GM20000 (cell line): ENCODE results near the gene CDK19.
"Not testable (repeated sequence)": the region's sequence is repeated elsewhere in the genome, so short reads cannot be mapped to it uniquely, and the experiment has no call there.

ENCODE experiments used
- DNase-seq: peaks from one replicate; pipeline ENCODE4 v3.0.0; 2012; ENCODE audit warnings: low spot score
- CTCF ChIP-seq: IDR thresholded peaks from 2 replicates; pipeline ENCODE4 v1.5.1; 2012; ENCODE audit warnings: mild to moderate bottlenecking, control low read depth; ENCODE audit errors: extremely low read depth, missing control alignments

The CDK19 gene

GRCh38 chr6:110812719-110813118, 2.5 kb downstream of the CDK19 start:
- no peak for TF ChIP-seq CTCF
- no peak for DNase-seq

- no peak for TF ChIP-seq CTCF
- peak; percentile 64 for DNase-seq
Observed at GRCh38 chr6:110810896-110811586, 4.2 kb downstream of the CDK19 start.

- DNase-seq = no peak
- TF ChIP-seq CTCF = no peak
Observed at GRCh38 chr6:110809792-110810191, 5.5 kb downstream of the CDK19 start.

- not testable (repeated sequence) for DNase-seq
Observed at GRCh38 chr6:110802175-110802574, 13.1 kb downstream of the CDK19 start.

GRCh38 chr6:110800839-110801196, 14.5 kb downstream of the CDK19 start:
- DNase-seq = no peak
- TF ChIP-seq CTCF = no peak

GRCh38 chr6:110800196-110800838, 15.0 kb downstream of the CDK19 start:
- no peak for TF ChIP-seq CTCF
- DNase-seq = no peak

- DNase-seq = no peak
- no peak for TF ChIP-seq CTCF
Observed at GRCh38 chr6:110799655-110800054, 15.6 kb downstream of the CDK19 start.

GRCh38 chr6:110799189-110799588, 16.1 kb downstream of the CDK19 start:
- no peak for TF ChIP-seq CTCF
- DNase-seq = no peak
